GM12891 (cell line): ENCODE data around the gene EIF4G3.

Source experiments
- PAX5 ChIP-seq: IDR thresholded peaks from 2 replicates; pipeline ENCODE4 v1.6.1; 2011; ENCODE audit warnings: low read length, moderate library complexity, mild to moderate bottlenecking; ENCODE audit not compliant: insufficient read depth, severe bottlenecking
- POLR2A ChIP-seq: IDR thresholded peaks from 2 replicates; pipeline ENCODE4 v1.6.1; 2011; ENCODE audit warnings: low read depth, low read length, control low read depth
- POLR2AphosphoS5 ChIP-seq: IDR thresholded peaks from 2 replicates; pipeline ENCODE4 v1.6.1; 2011; ENCODE audit warnings: low read depth, low read length, control low read depth
- POU2F2 ChIP-seq: IDR thresholded peaks from 2 replicates; pipeline ENCODE4 v1.6.1; 2011; ENCODE audit warnings: low read depth, mild to moderate bottlenecking, control low read depth, low read length, moderate library complexity
- SPI1 ChIP-seq: IDR thresholded peaks from 2 replicates; pipeline ENCODE4 v1.6.1; 2011; ENCODE audit warnings: low read depth, low read length, control low read depth
- TAF1 ChIP-seq: IDR thresholded peaks from 2 replicates; pipeline ENCODE4 v1.6.1; 2011; ENCODE audit warnings: low read depth, low read length, control low read depth

- TF ChIP-seq POLR2AphosphoS5 (no peak), TAF1 (no peak), PAX5 (no peak), POU2F2 (no peak), POLR2A (no peak), SPI1 (no peak)
Observed at GRCh38 chr1:20830378-20830777, 346.3 kb downstream of the EIF4G3 start.
